ENCODE data around the gene PPIAL4G.
"Not testable (repeated sequence)": the region's sequence is repeated elsewhere in the genome, so short reads cannot be mapped to it uniquely, and the experiment has no call there.

Gene PPIAL4G

GRCh38 chr1:148458901-148459581 lies 24.1 kb downstream of the PPIAL4G start:
- DNase-seq (ENCODE audit: extremely low spot score); POLR2A ChIA-PET; CTCF ChIA-PET: not testable (repeated sequence)

- CTCF ChIA-PET; DNase-seq (ENCODE audit: extremely low spot score); POLR2A ChIA-PET: not testable (repeated sequence)
Measured at GRCh38 chr1:148458398-148458797, 24.7 kb downstream of the PPIAL4G start.

GRCh38 chr1:148452845-148453244 lies 30.3 kb downstream of the PPIAL4G start:
- CTCF ChIA-PET; DNase-seq (ENCODE audit: extremely low spot score); POLR2A ChIA-PET: not testable (repeated sequence)

- DNase-seq (ENCODE audit: extremely low spot score); CTCF ChIA-PET: not testable (repeated sequence)
- POLR2A ChIA-PET: interaction anchor here (0.6 kb wide), 1 partner anchor 176 kb away, joined by 3 read pairs; no protein-coding TSS in a partner anchor
Measured at GRCh38 chr1:148439654-148440325, 43.3 kb downstream of the PPIAL4G start.

GRCh38 chr1:148435406-148435805 lies 47.7 kb downstream of the PPIAL4G start:
- CTCF ChIA-PET: no interaction called here
- no peak for TF ChIP-seq NFRKB (IDR thresholded peaks at IDR 0.05)
- no peak for TF ChIP-seq FOXM1 (IDR thresholded peaks at IDR 0.05; ENCODE audit: borderline replicate concordance)
- TF ChIP-seq PKNOX1 (IDR thresholded peaks at IDR 0.05): no peak
- no peak for TF ChIP-seq FOXA1 (IDR thresholded peaks at IDR 0.05)
- no peak for DNase-seq (ENCODE audit: extremely low spot score)
- POLR2A ChIA-PET: no interaction called here

- CTCF ChIA-PET: no interaction called here
- no peak for DNase-seq (ENCODE audit: extremely low spot score)
- POLR2A ChIA-PET: no interaction called here
- TF ChIP-seq PKNOX1 (IDR thresholded peaks at IDR 0.05) (no peak), FOXK2 (IDR thresholded peaks at IDR 0.05) (no peak), SP1 (IDR thresholded peaks at IDR 0.05) (no peak), FOXA1 (IDR thresholded peaks at IDR 0.05) (no peak), TARDBP (IDR thresholded peaks at IDR 0.05) (no peak), FOXM1 (IDR thresholded peaks at IDR 0.05; ENCODE audit: borderline replicate concordance) (no peak), HDGF (IDR thresholded peaks at IDR 0.05; ENCODE audit: borderline replicate concordance) (no peak), BHLHE40 (IDR thresholded peaks at IDR 0.05; ENCODE audit: borderline replicate concordance) (no peak), NFRKB (IDR thresholded peaks at IDR 0.05) (no peak), ELF4 (IDR thresholded peaks at IDR 0.05) (no peak), CTBP1 (IDR thresholded peaks at IDR 0.05; ENCODE audit: borderline replicate concordance) (no peak), L3MBTL2 (conservative IDR thresholded peaks at IDR 0.05) (no peak)
Measured at GRCh38 chr1:148434832-148435231, 48.3 kb downstream of the PPIAL4G start.

GRCh38 chr1:148432916-148433317 lies 50.2 kb downstream of the PPIAL4G start:
- POLR2A ChIA-PET; DNase-seq (ENCODE audit: extremely low spot score); CTCF ChIA-PET: not testable (repeated sequence)
